SH-SY5Y (cell line): ENCODE measurements around the gene CFAP298.

ENCODE experiments used
- GATA2 ChIP-seq: IDR thresholded peaks from 2 replicates; pipeline ENCODE4 v1.6.1; 2011; ENCODE audit warnings: mild to moderate bottlenecking, low read depth, low read length
- GATA3 ChIP-seq: IDR thresholded peaks from 2 replicates; pipeline ENCODE4 v1.6.1; 2011; ENCODE audit warnings: low read depth, mild to moderate bottlenecking, low read length, moderate library complexity

Gene CFAP298

DNA sequence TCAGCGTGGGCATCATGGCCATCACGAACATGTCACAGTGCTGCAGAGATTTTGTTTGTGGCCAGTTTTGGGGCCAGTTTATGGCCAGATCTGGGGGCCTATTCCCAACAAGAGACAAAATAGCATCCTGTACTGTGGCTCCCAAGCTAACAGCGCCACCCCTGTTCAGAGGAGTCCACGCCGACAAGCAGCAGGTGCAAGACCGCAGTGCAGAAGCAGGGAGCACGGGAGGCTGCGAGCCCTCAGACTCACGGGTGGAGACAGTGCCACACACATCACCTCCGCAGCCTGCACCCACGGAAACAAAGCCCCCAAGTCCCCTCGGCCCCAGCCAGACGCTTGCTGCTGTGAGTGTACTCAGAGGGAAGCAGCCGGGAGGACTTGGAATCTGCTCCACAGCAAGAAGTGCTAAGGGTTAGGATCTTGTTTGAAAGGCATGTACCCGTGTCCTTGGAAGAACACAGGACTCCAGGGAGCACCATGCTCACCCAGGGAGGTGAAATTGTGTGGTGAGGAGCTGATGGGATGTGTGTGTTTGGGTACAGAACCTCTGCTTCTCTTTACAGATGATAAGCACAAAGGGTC is 34.0 kb downstream of the CFAP298 start:
- no peak for TF ChIP-seq GATA2
- no peak for TF ChIP-seq GATA3

- no peak for TF ChIP-seq GATA3
- TF ChIP-seq GATA2, result no peak
Measured at GRCh38 chr21:32576011-32576410, 36.2 kb downstream of the CFAP298 start.

DNA sequence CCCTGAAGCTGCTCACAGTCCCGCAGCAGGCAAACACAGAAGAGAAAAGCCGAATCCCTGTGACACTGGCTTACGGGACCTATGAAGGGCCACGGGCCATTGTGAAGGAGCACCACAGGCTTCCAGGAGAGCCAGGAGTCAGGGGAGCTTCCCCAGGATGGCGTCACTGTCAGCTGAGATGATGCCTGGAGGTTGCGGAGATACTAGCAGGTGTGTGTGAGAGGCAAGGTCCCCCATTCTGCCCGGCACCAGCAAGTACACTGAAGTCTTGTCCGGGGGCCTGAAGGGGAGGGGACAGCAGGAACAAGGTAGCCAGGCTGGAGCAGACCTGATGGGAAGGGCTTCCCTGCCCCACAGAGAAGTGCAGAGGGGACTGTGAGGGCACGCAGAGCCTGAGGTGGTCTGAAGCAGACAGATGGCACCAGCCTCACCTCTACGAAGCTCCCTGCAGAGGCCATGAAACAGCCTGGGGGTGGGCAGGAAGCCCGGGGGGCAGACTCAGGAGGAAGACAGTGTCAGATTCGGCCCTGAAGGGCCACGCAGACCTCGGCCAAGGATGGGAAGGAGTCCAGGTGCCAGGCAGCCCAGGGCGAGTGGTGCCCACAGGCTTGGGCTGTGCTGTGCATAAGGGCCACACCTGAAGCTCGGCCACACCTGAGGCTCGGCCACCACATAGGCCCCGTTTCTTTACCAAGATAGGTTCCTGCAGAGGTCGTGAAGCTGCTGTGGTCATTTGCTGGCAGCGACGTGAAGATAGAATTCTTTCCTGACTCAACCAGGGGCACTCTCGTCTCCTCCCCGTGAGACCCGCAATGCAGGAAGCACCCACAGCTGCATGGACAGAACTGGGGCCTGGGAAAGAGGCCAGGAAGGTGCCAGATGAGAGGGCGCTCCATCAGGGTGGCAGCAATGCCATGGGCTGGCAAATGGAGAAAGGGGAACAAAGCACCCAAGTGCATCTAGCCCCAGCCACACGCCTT is 36.9 kb downstream of the CFAP298 start:
- TF ChIP-seq GATA2 (no peak), GATA3 (no peak)

- TF ChIP-seq GATA2 (no peak), GATA3 (no peak)
Measured at GRCh38 chr21:32572574-32573420, 39.4 kb downstream of the CFAP298 start.

GRCh38 chr21:32570456-32570855 is 41.7 kb downstream of the CFAP298 start:
- TF ChIP-seq GATA3, result no peak
- TF ChIP-seq GATA2, result no peak

GRCh38 chr21:32569261-32570230 is 42.6 kb downstream of the CFAP298 start:
- TF ChIP-seq GATA3, result no peak
- TF ChIP-seq GATA2, result no peak

GRCh38 chr21:32567626-32568025 is 44.6 kb downstream of the CFAP298 start:
- TF ChIP-seq GATA3, result no peak
- no peak for TF ChIP-seq GATA2

DNA sequence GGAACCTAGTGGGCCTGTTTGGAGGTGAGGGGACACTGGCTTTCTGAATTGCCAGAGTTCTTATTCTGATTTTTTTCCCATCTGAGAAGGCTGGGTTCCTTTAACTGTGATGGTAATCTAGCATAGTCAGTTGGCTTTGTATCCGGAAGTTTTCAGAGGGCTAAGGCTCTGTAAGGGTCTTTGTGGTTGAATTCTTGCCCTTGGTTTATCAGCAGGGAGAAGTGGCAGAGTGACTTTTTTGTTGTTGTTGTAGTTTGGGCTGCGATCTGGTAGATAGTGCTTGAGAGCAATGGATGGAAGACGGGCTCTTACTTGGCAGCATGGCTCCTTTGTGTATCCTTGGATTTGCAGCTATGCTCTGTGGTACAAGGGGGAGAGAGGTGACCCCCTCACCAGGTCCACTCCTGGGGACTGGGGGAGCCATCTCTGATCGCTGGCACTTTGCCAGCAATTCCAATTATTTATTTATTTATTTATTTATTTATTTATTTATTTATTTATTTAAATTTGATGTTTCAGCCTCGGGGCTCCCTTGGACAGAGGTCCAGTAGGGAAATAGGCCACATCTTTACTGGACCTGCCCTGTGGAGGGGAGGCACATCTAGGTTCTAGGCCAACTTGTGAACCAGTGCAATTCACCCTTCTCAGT is 45.3 kb downstream of the CFAP298 start:
- TF ChIP-seq GATA2 (no peak), GATA3 (no peak)

DNA sequence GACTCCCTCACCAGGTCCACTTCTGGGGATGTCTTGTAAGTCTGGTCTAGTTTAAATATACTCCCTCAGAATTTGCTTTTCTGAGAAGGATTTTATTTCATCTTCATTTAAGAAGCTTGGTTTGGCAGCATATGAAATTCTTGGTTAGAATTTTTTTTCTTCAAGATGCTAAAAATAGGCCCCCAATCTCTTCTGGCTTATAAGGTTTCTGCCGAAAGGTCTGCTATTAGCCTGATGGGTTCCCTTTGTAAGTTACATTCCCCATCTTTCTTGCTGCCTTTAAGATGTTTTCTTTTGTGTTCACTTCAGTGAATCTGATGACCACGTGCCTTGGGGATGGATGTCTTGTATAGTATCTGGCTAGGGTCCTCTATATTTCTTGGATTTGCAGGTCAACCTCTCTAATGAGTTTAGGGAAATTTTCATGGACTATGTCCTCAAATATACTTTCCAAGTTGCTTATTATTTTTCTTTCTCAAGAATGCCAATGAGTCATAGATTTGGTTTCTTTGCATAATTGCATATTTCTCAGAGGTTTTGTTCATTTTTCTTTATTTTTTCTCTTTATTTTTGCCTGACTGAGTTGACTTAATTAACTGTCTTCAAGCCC is 46.2 kb downstream of the CFAP298 start:
- TF ChIP-seq GATA2, result no peak
- no peak for TF ChIP-seq GATA3

DNA sequence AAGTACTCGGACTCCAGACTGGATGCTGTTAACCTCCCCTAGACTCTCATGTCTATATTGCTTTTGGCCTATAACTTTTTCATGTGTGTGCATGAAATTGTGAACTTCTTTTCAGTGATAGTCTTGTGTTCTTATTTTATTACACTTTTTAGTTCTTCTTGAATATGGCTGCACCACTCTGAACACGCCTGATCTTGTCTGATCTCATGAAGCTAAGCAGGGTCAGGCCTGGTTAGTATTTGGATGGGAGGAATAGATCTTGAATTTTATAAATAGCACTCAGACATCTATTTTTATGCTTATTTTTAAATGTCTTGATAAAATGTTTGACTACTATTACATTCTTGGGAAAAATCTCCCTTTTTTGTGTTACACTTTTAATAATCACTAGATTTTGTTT is 49.3 kb downstream of the CFAP298 start:
- no peak for TF ChIP-seq GATA3
- no peak for TF ChIP-seq GATA2

- no peak for TF ChIP-seq GATA3
- TF ChIP-seq GATA2, result no peak
Measured at GRCh38 chr21:32562426-32562825, 49.8 kb downstream of the CFAP298 start.

DNA sequence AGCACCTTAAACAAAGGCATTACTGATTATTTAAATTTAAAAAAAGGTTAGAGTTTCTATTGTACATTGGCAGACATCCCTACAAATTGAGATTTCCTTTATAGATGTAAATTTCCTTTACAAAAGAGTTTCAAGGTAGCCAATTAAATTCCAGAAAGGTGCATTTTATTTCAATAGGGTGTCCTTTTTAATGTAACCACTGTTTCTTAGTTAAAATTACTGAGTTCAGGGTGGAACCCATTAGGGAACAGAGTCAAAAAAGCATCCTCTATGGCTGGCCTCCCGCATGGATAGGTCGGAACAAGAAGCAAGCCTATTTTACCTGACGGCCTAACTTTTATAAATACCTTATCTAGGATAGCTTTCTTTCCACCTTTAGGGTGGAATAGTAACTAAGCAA is 51.3 kb downstream of the CFAP298 start:
- TF ChIP-seq GATA2 (no peak), GATA3 (no peak)
